ENCODE results near the gene PSTPIP1. TPM values are rescaled to one million over a fixed set of nuclear protein-coding genes. Genes with fewer than 3 reads are reported as not detected.

The PSTPIP1 gene
- total and polyA plus RNA-seq, 2 of the 8 experiments (the other 6 are each of a cell fraction or from before 2014, with no cell fraction given): 1.6 to 1.8 TPM

GRCh38 chr15:77084436-77084835 is 89.5 kb downstream of the PSTPIP1 start:
- Histone ChIP-seq H2AK5ac (ENCODE audit: low read depth, low read length) (no peak overlapping the region), H4K20me1 (replicated peaks in 1 of 2; ENCODE audit: control insufficient read depth in 1 of 2, insufficient read depth in 2 of 2, low read length in 2 of 2) (no peaks in the 10 kb centered on the region), H3K4me3 (ENCODE audit: extremely low read depth in 1 of 4, insufficient read depth in 2 of 4, low read depth in 3 of 4, low read length in 4 of 4) (no peak overlapping the region), H2BK15ac (ENCODE audit: low read length) (peak overlapping the region; percentile 51; the same call in 1 of the 2 replicates), H2BK20ac (ENCODE audit: low read length) (no peak overlapping the region), H3K27ac (ENCODE audit: low read depth, low read length) (no peak overlapping the region), H2BK12ac (ENCODE audit: low read depth, low read length) (no peak overlapping the region; the same call in 1 of the 2 replicates), H3K18ac (ENCODE audit: extremely low read depth, low read length) (0 out of 2 replicates have a peak overlapping the region, but pooled peaks have one; percentile 76), H4K5ac (ENCODE audit: insufficient read length, low read depth, low read length) (no peak overlapping the region), H3K9me3 (ENCODE audit: insufficient read depth in 2 of 2, low read depth in 1 of 2, low read length in 1 of 2) (no peaks in the 10 kb centered on the region), H3K79me2 (ENCODE audit: control insufficient read depth in 1 of 2, insufficient read depth in 2 of 2, low read length in 2 of 2) (no peaks in the 10 kb centered on the region), H2BK120ac (replicated peaks; ENCODE audit: low read depth, low read length) (no peak overlapping the region), H3K27me3 (replicated peaks in 1 of 4; ENCODE audit: control insufficient read depth in 3 of 4, extremely low read depth in 1 of 4, insufficient read depth in 3 of 4, low read length in 3 of 4) (peaks cover 0 to 4% (median 1%) of the 10 kb centered on the region in 4 experiments; a peak in 2 of 7 replicates), H3K23me2 (ENCODE audit: low read depth, low read length) (no peaks in the 10 kb centered on the region), H3K79me1 (ENCODE audit: low read depth, low read length) (no peaks in the 10 kb centered on the region), H3K4me2 (ENCODE audit: insufficient read depth in 1 of 2, low read depth in 2 of 2, low read length in 2 of 2) (peak overlapping the region in 1 of 2 experiments; percentile 9; a peak in 2 of 4 replicates), H3K9ac (replicated peaks in 1 of 4; ENCODE audit: extremely low read depth in 1 of 4, low read depth in 3 of 4, low read length in 3 of 4) (no peak overlapping the region), H3K23ac (ENCODE audit: insufficient read length) (no peak overlapping the region), H3K36me3 (ENCODE audit: control insufficient read depth in 2 of 4, insufficient read depth in 4 of 4, low read length in 3 of 4) (no peaks in the 10 kb centered on the region), H3K56ac (replicated peaks; ENCODE audit: insufficient read length, low read depth, low read length) (no peak overlapping the region), H3K4ac (replicated peaks; ENCODE audit: insufficient read length, low read depth, low read length) (no peak overlapping the region), H2AFZ (ENCODE audit: low read length) (peak overlapping the region; percentile 91), H3K4me1 (replicated peaks in 1 of 4; ENCODE audit: control insufficient read depth in 3 of 4, insufficient read depth in 4 of 4, low read length in 3 of 4) (peaks cover 0 to 5% (median under 1%) of the 10 kb centered on the region in 4 experiments; a peak in 4 of 7 replicates), H4K8ac (ENCODE audit: extremely low read depth, insufficient read depth, low read length) (no peak overlapping the region), H2BK5ac (ENCODE audit: low read depth, low read length) (no peak overlapping the region), H4K91ac (replicated peaks; ENCODE audit: insufficient read length, low read length) (no peak overlapping the region), H3K14ac (ENCODE audit: insufficient read length) (no peak overlapping the region)
- WGBS, 2 experiments (ENCODE audit: extremely low coverage in 1 of 2, insufficient coverage in 1 of 2, insufficient read length in 1 of 2, insufficient replicate concordance in 2 of 2, low coverage in 1 of 2, low lambda C conversion rate in 2 of 2, missing lambda C conversion rate in 1 of 2): 92% methylated on average over 8 of the region's 8 CpGs; no CpG with 5 or more reads in 1 of the 2 experiments
- ChIA-PET POLR2A (ENCODE audit: partially characterized antibody) (no interaction called here), CTCF (ENCODE audit: partially characterized antibody) (no interaction called here)
- FAIRE-seq (no peak), DNase-seq (ENCODE audit: low read depth in 1 of 2, low spot score in 2 of 2) (no peak)
- TF ChIP-seq KDM5A (IDR thresholded peaks at IDR 0.05; ENCODE audit: low read length) (no peak), GTF2F1 (IDR thresholded peaks at IDR 0.05; ENCODE audit: borderline replicate concordance, low read depth, low read length) (no peak)
